Prostate gland (tissue), 2 donors: Measurements from ENCODE around the gene ARHGAP25. TPM values are rescaled to one million over a fixed set of nuclear protein-coding genes. Genes with fewer than 3 reads are reported as not detected.
"Not testable (repeated sequence)": the region's sequence is repeated elsewhere in the genome, so short reads cannot be mapped to it uniquely, and the experiment has no call there.

Experiments
- DNase-seq: peaks from one replicate; pipeline ENCODE4 v3.0.0-alpha.2; 2019; ENCODE audit warnings: low spot score
- H3K27ac ChIP-seq, 2 donors: fragments of 200-600 bp; sonication (generic); 2 replicates each; pipeline ENCODE4 v1.5.1; 2017 to 2019
- H3K27me3 ChIP-seq: fragments of 200-600 bp; sonication (generic); replicated peaks from 2 replicates; pipeline ENCODE4 v1.5.1; 2019; ENCODE audit not compliant: insufficient read depth
- H3K36me3 ChIP-seq, 2 donors: fragments of 200-600 bp; sonication (generic); 1 replicate in 1 of 2; 2 replicates in 1 of 2; pipeline versions ENCODE4 v1.5.1 to v1.8.1; 2017 to 2019
- H3K4me1 ChIP-seq: fragments of 200-600 bp; sonication (generic); replicated peaks from 2 replicates; pipeline ENCODE4 v1.5.1; 2019
- H3K4me3 ChIP-seq, 2 donors: fragments of 200-600 bp; sonication (generic); 2 replicates each; pipeline ENCODE4 v1.5.1; 2017 to 2019
- H3K9me3 ChIP-seq: fragments of 200-600 bp; sonication (generic); 2 replicates; pipeline ENCODE4 v1.5.1; 2017
- POLR2A ChIP-seq: fragments of 450-650 bp; IDR thresholded peaks from one replicate; pipeline ENCODE4 v1.6.1; 2016; ENCODE audit warnings: antibody characterized with exemption, mild to moderate bottlenecking
- POLR2AphosphoS5 ChIP-seq: sonication (generic); formaldehyde crosslinking; IDR thresholded peaks from one replicate; pipeline ENCODE4 v1.6.1; 2017; ENCODE audit warnings: antibody characterized with exemption
- WGBS: methylation state at CpG from one replicate; pipeline ENCODE4 v1.1.5; 2018; 5-methylcytosine and 5-hydroxymethylcytosine counted together
- intact Hi-C: fragments of 100-400 bp; cut with DNase I; formaldehyde crosslinking; loops from one replicate; pipeline ENCODE4 v1.14.2; 2022
- total RNA-seq, 2 donors: library from RNA; depleted of rRNA; stranded (reverse); fragments of >200 nt; gene quantifications; one replicate each; pipeline ENCODE4 v1.1.0, GENCODE V29; 2016
- TF ChIP-seq, protein P1 (sequence below), 4 experiments: fragments of 200-600 bp in 2 of 4; fragments of 450-650 bp in 2 of 4; sonication (generic) in 2 of 4; IDR thresholded peaks; 1 replicate in 3 of 4; 2 replicates in 1 of 4; pipeline ENCODE4 v1.5.1; 2016 to 2019; ENCODE audit warnings: antibody characterized with exemption in 4 of 4, mild to moderate bottlenecking in 2 of 4, moderate library complexity in 2 of 4

ARHGAP25 gene
- total RNA-seq, 2 donors from 2014 or later: 5.0 to 6.2 TPM

- Histone ChIP-seq H3K4me1 (no peaks in the 10 kb centered on the region), H3K9me3 (no peaks in the 10 kb centered on the region), H3K27me3 (no peaks in the 10 kb centered on the region), H3K27ac (peak overlapping the region; percentile 33 to 47), H3K4me3 (no peak overlapping the region), H3K36me3 (no peaks in the 10 kb centered on the region)
- 40% methylated on average over 14 of the region's 14 CpGs for WGBS
- intact Hi-C loops: no loop called here
- TF ChIP-seq POLR2A: no peak
- TF ChIP-seq POLR2AphosphoS5: peak; percentile 59
- DNase-seq: peak; percentile 82
Observed at GRCh38 chr2:68799140-68800026, 64.8 kb downstream of the ARHGAP25 start.

DNA sequence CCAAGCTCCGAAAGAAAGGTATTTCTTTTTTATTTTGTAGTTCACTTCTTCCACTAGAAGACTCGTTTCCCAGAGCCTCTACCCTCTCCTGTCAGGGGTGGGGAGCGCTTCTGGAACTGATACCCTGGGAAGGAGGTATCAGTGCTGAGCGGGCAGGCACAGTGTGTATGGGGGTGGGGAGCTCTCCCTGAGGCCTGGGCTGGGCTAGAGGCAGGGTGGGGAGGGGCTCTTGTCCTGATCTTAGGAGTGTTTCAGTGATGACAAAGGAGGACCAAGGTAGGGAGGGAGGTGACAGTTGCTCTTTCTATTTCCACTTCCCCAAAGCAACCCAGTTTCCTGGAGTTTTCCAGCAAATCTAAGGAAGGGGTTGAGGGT is 65.4 kb downstream of the ARHGAP25 start:
- H3K4me1 ChIP-seq: no peaks in the 10 kb centered on the region
- H3K4me3 ChIP-seq: no peak overlapping the region
- WGBS: 45% methylated on average over 4 of the region's 4 CpGs
- H3K9me3 ChIP-seq: no peaks in the 10 kb centered on the region
- TF ChIP-seq, protein P1, sequence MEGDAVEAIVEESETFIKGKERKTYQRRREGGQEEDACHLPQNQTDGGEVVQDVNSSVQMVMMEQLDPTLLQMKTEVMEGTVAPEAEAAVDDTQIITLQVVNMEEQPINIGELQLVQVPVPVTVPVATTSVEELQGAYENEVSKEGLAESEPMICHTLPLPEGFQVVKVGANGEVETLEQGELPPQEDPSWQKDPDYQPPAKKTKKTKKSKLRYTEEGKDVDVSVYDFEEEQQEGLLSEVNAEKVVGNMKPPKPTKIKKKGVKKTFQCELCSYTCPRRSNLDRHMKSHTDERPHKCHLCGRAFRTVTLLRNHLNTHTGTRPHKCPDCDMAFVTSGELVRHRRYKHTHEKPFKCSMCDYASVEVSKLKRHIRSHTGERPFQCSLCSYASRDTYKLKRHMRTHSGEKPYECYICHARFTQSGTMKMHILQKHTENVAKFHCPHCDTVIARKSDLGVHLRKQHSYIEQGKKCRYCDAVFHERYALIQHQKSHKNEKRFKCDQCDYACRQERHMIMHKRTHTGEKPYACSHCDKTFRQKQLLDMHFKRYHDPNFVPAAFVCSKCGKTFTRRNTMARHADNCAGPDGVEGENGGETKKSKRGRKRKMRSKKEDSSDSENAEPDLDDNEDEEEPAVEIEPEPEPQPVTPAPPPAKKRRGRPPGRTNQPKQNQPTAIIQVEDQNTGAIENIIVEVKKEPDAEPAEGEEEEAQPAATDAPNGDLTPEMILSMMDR (IDR thresholded peaks at IDR 0.05): no peak
- TF ChIP-seq POLR2A (no peak), POLR2AphosphoS5 (no peak)
- no peaks in the 10 kb centered on the region for H3K27me3 ChIP-seq
- no peak for DNase-seq
- H3K27ac ChIP-seq: peak overlapping the region; percentile 33 to 47
- H3K36me3 ChIP-seq: no peaks in the 10 kb centered on the region
- intact Hi-C loops: no loop called here

DNA sequence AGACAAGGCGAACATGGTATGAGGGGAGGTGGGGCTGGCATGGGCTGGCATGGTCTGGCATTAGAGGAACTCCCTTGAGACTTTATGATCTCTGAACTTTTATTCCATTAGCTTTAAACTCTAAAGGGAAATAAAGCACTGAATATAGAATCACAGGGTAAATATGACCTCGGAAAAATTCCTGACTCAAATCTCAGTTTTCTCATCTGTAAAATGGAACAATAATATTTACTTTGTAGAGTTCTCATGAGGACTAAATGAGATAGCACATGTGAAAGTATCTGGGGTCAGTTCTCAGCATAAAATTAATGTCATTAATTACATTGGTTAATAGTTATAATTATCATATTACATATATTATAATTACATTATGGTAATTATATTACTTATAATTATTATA is 65.9 kb downstream of the ARHGAP25 start:
- peak overlapping the region in 1 of 2 donors; percentile 47 for H3K27ac ChIP-seq
- no peak overlapping the region for H3K4me3 ChIP-seq
- no peaks in the 10 kb centered on the region for H3K27me3 ChIP-seq
- intact Hi-C loops: no loop called here
- TF ChIP-seq, protein P1 (IDR thresholded peaks at IDR 0.05): no peak
- TF ChIP-seq POLR2A (no peak), POLR2AphosphoS5 (no peak)
- no peaks in the 10 kb centered on the region for H3K9me3 ChIP-seq
- 80% methylated on average over 2 of the region's 2 CpGs for WGBS
- DNase-seq: no peak
- no peaks in the 10 kb centered on the region for H3K36me3 ChIP-seq
- H3K4me1 ChIP-seq: no peaks in the 10 kb centered on the region

DNA sequence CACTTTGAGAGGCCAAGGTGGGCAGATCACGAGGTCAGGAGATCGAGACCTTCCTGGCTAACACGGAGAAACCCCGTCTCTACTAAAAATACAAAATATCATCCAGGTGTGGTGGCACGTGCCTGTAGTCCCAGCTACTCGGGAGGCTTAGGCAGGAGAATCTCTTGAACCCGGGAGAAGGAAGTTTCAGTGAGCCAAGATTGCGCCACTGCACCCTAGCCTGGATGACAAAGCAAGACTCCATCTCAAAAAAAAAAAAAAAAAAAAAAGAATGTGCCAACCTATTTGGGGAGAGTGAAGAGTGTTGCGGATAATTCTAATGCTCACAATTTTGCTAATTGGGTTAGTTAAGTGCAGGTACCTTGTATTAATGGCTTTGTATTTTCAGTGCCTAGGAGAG is 67.5 kb downstream of the ARHGAP25 start:
- H3K27me3 ChIP-seq, H3K36me3 ChIP-seq, H3K27ac ChIP-seq, DNase-seq, H3K4me3 ChIP-seq, H3K4me1 ChIP-seq, intact Hi-C loops, H3K9me3 ChIP-seq: not testable (repeated sequence)
- WGBS: 94% methylated on average over 9 of the region's 9 CpGs

GRCh38 chr2:68805025-68805424 is 70.4 kb downstream of the ARHGAP25 start:
- intact Hi-C loops: no loop called here
- Histone ChIP-seq H3K4me3 (no peak overlapping the region), H3K27ac (no peak overlapping the region), H3K9me3 (no peaks in the 10 kb centered on the region), H3K4me1 (no peaks in the 10 kb centered on the region), H3K27me3 (no peaks in the 10 kb centered on the region), H3K36me3 (no peaks in the 10 kb centered on the region)
- 83% methylated on average over 4 of the region's 4 CpGs for WGBS
- TF ChIP-seq POLR2A: no peak
- TF ChIP-seq, protein P1 (IDR thresholded peaks at IDR 0.05): no peak
- no peak for TF ChIP-seq POLR2AphosphoS5
- DNase-seq: no peak
